Liver (tissue), 9 donors: ENCODE measurements around the gene BTBD1. TPM values are rescaled to one million over a fixed set of nuclear protein-coding genes. Genes with fewer than 3 reads are reported as not detected.
"Not testable (repeated sequence)": the region's sequence is repeated elsewhere in the genome, so short reads cannot be mapped to it uniquely, and the experiment has no call there.

Source experiments
- DNase-seq: peaks from one replicate; pipeline ENCODE4 v3.0.0-alpha.2; 2017; ENCODE audit warnings: low spot score
- H3K27ac ChIP-seq, 2 donors: one replicate each; pipeline ENCODE4 v1.7.0; 2013; ENCODE audit warnings: inconsistent platforms in 2 of 2, low read length in 2 of 2, control low read depth in 1 of 2, low read depth in 1 of 2, mild to moderate bottlenecking in 1 of 2
- H3K27me3 ChIP-seq, 4 donors: one replicate each; pipeline versions ENCODE4 v1.6.1 to v1.7.0; 2013; ENCODE audit warnings: low read length in 3 of 4, inconsistent platforms in 1 of 4, mild to moderate bottlenecking in 1 of 4, moderate library complexity in 1 of 4; ENCODE audit not compliant: control insufficient read depth in 4 of 4, insufficient read depth in 4 of 4
- H3K36me3 ChIP-seq, 4 donors: one replicate each; pipeline versions ENCODE4 v1.6.1 to v1.7.0; 2013; ENCODE audit warnings: low read length in 3 of 4, mild to moderate bottlenecking in 3 of 4, low read depth in 1 of 4, moderate library complexity in 1 of 4; ENCODE audit not compliant: control insufficient read depth in 4 of 4, insufficient read depth in 3 of 4
- H3K4me1 ChIP-seq, 4 donors: one replicate each; pipeline versions ENCODE4 v1.6.1 to v1.7.0; 2013; ENCODE audit warnings: low read length in 3 of 4, mild to moderate bottlenecking in 3 of 4, moderate library complexity in 1 of 4; ENCODE audit not compliant: control insufficient read depth in 4 of 4, insufficient read depth in 4 of 4
- H3K4me3 ChIP-seq, 3 donors: one replicate each; pipeline versions ENCODE4 v1.6.1 to v1.7.0; 2013; ENCODE audit warnings: low read length in 3 of 3, control low read depth in 1 of 3, low read depth in 1 of 3, mild to moderate bottlenecking in 1 of 3
- H3K9ac ChIP-seq, 2 donors: one replicate each; pipeline ENCODE4 v1.7.0; 2013; ENCODE audit warnings: low read length in 2 of 2, mild to moderate bottlenecking in 2 of 2, moderate library complexity in 2 of 2, control low read depth in 1 of 2, low read depth in 1 of 2
- H3K9me3 ChIP-seq, 4 donors: one replicate each; pipeline versions ENCODE4 v1.6.1 to v1.7.0; 2013; ENCODE audit warnings: low read length in 3 of 4; ENCODE audit not compliant: control insufficient read depth in 4 of 4
- FOXA1 ChIP-seq: IDR thresholded peaks from 2 replicates; pipeline ENCODE4 v1.6.1; 2016; ENCODE audit warnings: antibody characterized with exemption
- GABPA ChIP-seq, 2 donors: IDR thresholded peaks in 1 of 2; conservative IDR thresholded peaks in 1 of 2; 2 replicates each; pipeline ENCODE4 v1.6.1; 2016; ENCODE audit warnings: antibody characterized with exemption in 2 of 2, mild to moderate bottlenecking in 1 of 2, moderate library complexity in 1 of 2
- HNF4A ChIP-seq, 2 donors: conservative IDR thresholded peaks; 2 replicates each; pipeline ENCODE4 v1.6.1; 2016; ENCODE audit warnings: antibody characterized with exemption in 2 of 2, mild to moderate bottlenecking in 2 of 2
- JUND ChIP-seq, 2 donors: IDR thresholded peaks; 2 replicates each; pipeline ENCODE4 v1.6.1; 2016; ENCODE audit warnings: antibody characterized with exemption in 2 of 2
- YY1 ChIP-seq: IDR thresholded peaks from 2 replicates; pipeline ENCODE4 v1.6.1; 2016; ENCODE audit warnings: antibody characterized with exemption, mild to moderate bottlenecking
- WGBS: extraction: QIAGEN DNeasy Blood & Tissue Kit; methylation state at CpG from one replicate; pipeline ENCODE4 v1.1.7; 2013; 5-methylcytosine and 5-hydroxymethylcytosine counted together
- polyA plus RNA-seq, 2 donors: library from polyadenylated mRNA; stranded (reverse) in 1 of 2; unstranded in 1 of 2; fragments of 200-250 nt in 1 of 2; fragments of >200 nt in 1 of 2; fragmentation: Nextera tagmentation in 1 of 2; extraction: Ambion mirVana in 1 of 2; gene quantifications; one replicate each; pipeline versions ENCODE4 v1.2.1 to v1.2.3, GENCODE V29; 2013 to 2015
- total RNA-seq, 2 donors: library from RNA; depleted of rRNA; stranded (reverse); fragments of >200 nt; gene quantifications; one replicate each; pipeline ENCODE4 v1.2.3, GENCODE V29; 2014
- TF ChIP-seq, protein P1 (sequence below): IDR thresholded peaks from 2 replicates; pipeline ENCODE4 v1.6.1; 2016; ENCODE audit warnings: antibody characterized with exemption
- TF ChIP-seq, protein P2 (sequence below): fragments of 150-350 bp; IDR thresholded peaks from 2 replicates; pipeline ENCODE4 v1.5.1; 2017; ENCODE audit warnings: improper control_type of control experiment, low read depth, low read length; ENCODE audit not compliant: missing input control
- TF ChIP-seq, protein P3 (sequence below): IDR thresholded peaks from 2 replicates; pipeline ENCODE4 v1.6.1; 2016; ENCODE audit warnings: antibody characterized with exemption, mild to moderate bottlenecking
- TF ChIP-seq, protein P4 (sequence below): IDR thresholded peaks from 2 replicates; pipeline ENCODE4 v1.6.1; 2016; ENCODE audit warnings: antibody characterized with exemption
- donor health status: healthy.
- donor health status: healthy.
- donor health status: healthy.
- donor health status: healthy.
- donor health status: healthy.

The BTBD1 gene
- total and polyA plus RNA-seq, 4 donors: 8.6 to 43.9 (median 27.6) TPM

DNA sequence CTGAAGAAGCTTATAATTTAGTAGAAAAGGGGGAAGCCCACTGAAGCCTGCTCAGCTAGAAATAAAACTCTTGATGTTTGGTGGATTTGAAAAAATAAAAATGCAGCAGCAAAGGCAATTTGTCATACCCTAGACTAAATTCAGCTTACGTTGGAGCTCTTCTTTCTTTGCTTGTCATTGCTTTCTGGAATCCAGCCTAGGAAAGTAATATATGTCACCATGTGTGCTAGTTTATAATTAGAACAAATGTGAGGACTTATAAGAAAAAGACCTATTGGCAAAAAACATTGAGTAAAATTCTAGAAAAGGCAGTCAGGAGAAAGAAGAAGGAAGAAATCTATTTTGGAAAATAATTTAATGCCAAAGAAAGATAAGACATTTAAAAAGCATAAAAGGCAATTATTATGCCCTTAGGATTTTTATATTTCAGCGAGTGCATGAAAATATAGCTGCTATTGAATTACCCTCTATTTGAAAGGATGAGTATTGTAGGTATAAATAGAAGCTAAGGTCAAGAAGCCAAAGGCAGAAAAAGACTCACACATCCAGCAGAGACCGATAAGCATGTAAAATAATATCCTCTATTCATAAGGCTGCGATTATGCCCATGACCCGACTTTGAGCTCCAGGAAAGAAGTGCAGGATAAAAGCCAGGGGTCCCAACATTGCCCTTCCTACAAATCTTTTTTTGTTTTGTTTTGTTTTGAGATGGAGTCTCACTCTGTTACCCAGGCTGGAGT is 10.6 kb upstream of the BTBD1 start:
- WGBS: 58% methylated on average over 5 of the region's 5 CpGs

DNA sequence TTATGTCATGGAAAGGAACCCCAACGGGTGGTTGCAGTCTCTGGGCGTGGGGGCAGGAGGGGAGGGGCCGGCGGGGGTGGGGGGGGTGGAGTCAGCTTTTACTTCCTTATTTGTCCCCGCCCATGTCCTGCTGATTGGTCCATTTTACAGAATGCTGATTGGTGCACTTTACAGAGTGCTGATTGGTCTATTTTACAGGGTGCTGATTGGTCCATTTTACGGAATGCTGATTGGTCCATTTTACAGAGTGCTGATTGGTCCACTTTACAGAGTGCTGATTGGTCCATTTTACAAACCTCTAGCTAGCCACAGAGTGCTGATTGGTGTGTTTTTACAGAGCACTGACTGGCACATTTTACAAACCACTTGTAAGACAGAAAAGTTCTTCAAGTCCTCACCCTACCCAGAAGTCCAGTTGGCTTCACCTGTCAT is 2.2 kb upstream of the BTBD1 start:
- H3K4me1 ChIP-seq: peaks cover 2 to 17% (median 11%) of the 10 kb centered on the region in 4 donors
- DNase-seq, H3K36me3 ChIP-seq, H3K27ac ChIP-seq, H3K27me3 ChIP-seq, H3K9me3 ChIP-seq, H3K4me3 ChIP-seq, H3K9ac ChIP-seq: not testable (repeated sequence)
- 69% methylated on average over 6 of the region's 6 CpGs for WGBS

More for the DNA sequence above, 10.6 kb upstream of the BTBD1 start:
- no peak for DNase-seq
- Histone ChIP-seq H3K36me3 (no peaks in the 10 kb centered on the region), H3K4me3 (no peak overlapping the region), H3K27me3 (peaks cover 0 to 5% (median 4%) of the 10 kb centered on the region in 4 donors), H3K27ac (no peak overlapping the region), H3K4me1 (no peaks in the 10 kb centered on the region), H3K9ac (no peak overlapping the region), H3K9me3 (peaks cover 0 to 12% (median 3%) of the 10 kb centered on the region in 4 donors)
- TF ChIP-seq JUND (IDR thresholded peaks at IDR 0.05): no peak
- TF ChIP-seq FOXA1: no peak
- TF ChIP-seq, protein P1, sequence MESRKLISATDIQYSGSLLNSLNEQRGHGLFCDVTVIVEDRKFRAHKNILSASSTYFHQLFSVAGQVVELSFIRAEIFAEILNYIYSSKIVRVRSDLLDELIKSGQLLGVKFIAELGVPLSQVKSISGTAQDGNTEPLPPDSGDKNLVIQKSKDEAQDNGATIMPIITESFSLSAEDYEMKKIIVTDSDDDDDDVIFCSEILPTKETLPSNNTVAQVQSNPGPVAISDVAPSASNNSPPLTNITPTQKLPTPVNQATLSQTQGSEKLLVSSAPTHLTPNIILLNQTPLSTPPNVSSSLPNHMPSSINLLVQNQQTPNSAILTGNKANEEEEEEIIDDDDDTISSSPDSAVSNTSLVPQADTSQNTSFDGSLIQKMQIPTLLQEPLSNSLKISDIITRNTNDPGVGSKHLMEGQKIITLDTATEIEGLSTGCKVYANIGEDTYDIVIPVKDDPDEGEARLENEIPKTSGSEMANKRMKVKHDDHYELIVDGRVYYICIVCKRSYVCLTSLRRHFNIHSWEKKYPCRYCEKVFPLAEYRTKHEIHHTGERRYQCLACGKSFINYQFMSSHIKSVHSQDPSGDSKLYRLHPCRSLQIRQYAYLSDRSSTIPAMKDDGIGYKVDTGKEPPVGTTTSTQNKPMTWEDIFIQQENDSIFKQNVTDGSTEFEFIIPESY: no peak
- TF ChIP-seq YY1: no peak
- TF ChIP-seq GABPA (IDR thresholded peaks at IDR 0.05 in 1 of 2, conservative IDR thresholded peaks at IDR 0.05 in 1 of 2): no peak
- TF ChIP-seq, protein P2, sequence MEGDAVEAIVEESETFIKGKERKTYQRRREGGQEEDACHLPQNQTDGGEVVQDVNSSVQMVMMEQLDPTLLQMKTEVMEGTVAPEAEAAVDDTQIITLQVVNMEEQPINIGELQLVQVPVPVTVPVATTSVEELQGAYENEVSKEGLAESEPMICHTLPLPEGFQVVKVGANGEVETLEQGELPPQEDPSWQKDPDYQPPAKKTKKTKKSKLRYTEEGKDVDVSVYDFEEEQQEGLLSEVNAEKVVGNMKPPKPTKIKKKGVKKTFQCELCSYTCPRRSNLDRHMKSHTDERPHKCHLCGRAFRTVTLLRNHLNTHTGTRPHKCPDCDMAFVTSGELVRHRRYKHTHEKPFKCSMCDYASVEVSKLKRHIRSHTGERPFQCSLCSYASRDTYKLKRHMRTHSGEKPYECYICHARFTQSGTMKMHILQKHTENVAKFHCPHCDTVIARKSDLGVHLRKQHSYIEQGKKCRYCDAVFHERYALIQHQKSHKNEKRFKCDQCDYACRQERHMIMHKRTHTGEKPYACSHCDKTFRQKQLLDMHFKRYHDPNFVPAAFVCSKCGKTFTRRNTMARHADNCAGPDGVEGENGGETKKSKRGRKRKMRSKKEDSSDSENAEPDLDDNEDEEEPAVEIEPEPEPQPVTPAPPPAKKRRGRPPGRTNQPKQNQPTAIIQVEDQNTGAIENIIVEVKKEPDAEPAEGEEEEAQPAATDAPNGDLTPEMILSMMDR: no peak
- TF ChIP-seq, protein P3, sequence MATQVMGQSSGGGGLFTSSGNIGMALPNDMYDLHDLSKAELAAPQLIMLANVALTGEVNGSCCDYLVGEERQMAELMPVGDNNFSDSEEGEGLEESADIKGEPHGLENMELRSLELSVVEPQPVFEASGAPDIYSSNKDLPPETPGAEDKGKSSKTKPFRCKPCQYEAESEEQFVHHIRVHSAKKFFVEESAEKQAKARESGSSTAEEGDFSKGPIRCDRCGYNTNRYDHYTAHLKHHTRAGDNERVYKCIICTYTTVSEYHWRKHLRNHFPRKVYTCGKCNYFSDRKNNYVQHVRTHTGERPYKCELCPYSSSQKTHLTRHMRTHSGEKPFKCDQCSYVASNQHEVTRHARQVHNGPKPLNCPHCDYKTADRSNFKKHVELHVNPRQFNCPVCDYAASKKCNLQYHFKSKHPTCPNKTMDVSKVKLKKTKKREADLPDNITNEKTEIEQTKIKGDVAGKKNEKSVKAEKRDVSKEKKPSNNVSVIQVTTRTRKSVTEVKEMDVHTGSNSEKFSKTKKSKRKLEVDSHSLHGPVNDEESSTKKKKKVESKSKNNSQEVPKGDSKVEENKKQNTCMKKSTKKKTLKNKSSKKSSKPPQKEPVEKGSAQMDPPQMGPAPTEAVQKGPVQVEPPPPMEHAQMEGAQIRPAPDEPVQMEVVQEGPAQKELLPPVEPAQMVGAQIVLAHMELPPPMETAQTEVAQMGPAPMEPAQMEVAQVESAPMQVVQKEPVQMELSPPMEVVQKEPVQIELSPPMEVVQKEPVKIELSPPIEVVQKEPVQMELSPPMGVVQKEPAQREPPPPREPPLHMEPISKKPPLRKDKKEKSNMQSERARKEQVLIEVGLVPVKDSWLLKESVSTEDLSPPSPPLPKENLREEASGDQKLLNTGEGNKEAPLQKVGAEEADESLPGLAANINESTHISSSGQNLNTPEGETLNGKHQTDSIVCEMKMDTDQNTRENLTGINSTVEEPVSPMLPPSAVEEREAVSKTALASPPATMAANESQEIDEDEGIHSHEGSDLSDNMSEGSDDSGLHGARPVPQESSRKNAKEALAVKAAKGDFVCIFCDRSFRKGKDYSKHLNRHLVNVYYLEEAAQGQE: no peak
- no peak for TF ChIP-seq HNF4A (conservative IDR thresholded peaks at IDR 0.05)
- TF ChIP-seq, protein P4, sequence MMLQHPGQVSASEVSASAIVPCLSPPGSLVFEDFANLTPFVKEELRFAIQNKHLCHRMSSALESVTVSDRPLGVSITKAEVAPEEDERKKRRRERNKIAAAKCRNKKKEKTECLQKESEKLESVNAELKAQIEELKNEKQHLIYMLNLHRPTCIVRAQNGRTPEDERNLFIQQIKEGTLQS: no peak
